Osteoblast (primary cell): ENCODE data around the gene ARL6. TPM values are rescaled to one million over a fixed set of nuclear protein-coding genes. Genes with fewer than 3 reads are reported as not detected.

Source experiments
- DNase-seq: peaks from one replicate; pipeline ENCODE4 v3.0.0; 2011; ENCODE audit warnings: low spot score, mixed read lengths; ENCODE audit not compliant: insufficient read length; ENCODE audit errors: missing footprints
- H2AFZ ChIP-seq: 2 replicates; pipeline ENCODE4 v1.6.0; 2011; ENCODE audit warnings: mild to moderate bottlenecking, low read length
- H3K27ac ChIP-seq: 2 replicates; pipeline ENCODE4 v1.5.1; 2011; ENCODE audit warnings: mild to moderate bottlenecking, low read depth, low read length, moderate library complexity
- H3K27me3 ChIP-seq: 2 replicates; pipeline ENCODE4 v1.6.0; 2012; ENCODE audit warnings: mild to moderate bottlenecking, control low read depth, inconsistent platforms, low read length, moderate library complexity; ENCODE audit not compliant: insufficient read depth
- H3K36me3 ChIP-seq: 2 replicates; pipeline ENCODE4 v1.5.1; 2011; ENCODE audit warnings: mild to moderate bottlenecking, low read length, control low read depth, moderate library complexity; ENCODE audit not compliant: insufficient read depth
- H3K4me1 ChIP-seq: 2 replicates; pipeline ENCODE4 v1.5.1; 2011; ENCODE audit warnings: mild to moderate bottlenecking, low read length, control low read depth, moderate library complexity; ENCODE audit not compliant: insufficient read depth
- H3K4me2 ChIP-seq: 2 replicates; pipeline ENCODE4 v1.6.0; 2011; ENCODE audit warnings: mild to moderate bottlenecking, low read length; ENCODE audit not compliant: insufficient read depth
- H3K4me3 ChIP-seq: fragments of 200-600 bp; sonication (generic); 3 replicates; pipeline ENCODE4 v1.5.1; 2012; ENCODE audit warnings: mild to moderate bottlenecking, low read length, inconsistent platforms; ENCODE audit not compliant: insufficient read depth
- H3K79me2 ChIP-seq: 2 replicates; pipeline ENCODE4 v1.6.0; 2012; ENCODE audit warnings: mild to moderate bottlenecking, low read length, control low read depth, inconsistent platforms; ENCODE audit not compliant: insufficient read depth
- H3K9me3 ChIP-seq: 2 replicates; pipeline ENCODE4 v1.5.1; 2011; ENCODE audit warnings: low read depth, low read length, control low read depth
- H4K20me1 ChIP-seq: 2 replicates; pipeline ENCODE4 v1.6.0; 2012; ENCODE audit warnings: mild to moderate bottlenecking, low read length, control low read depth; ENCODE audit not compliant: insufficient read depth
- CTCF ChIP-seq: IDR thresholded peaks from 2 replicates; pipeline ENCODE4 v1.5.1; 2011; ENCODE audit warnings: mild to moderate bottlenecking, low read depth, low read length, moderate library complexity; ENCODE audit errors: extremely low read depth
- total RNA-seq: library from RNA; depleted of rRNA; stranded (reverse); fragments of >200 nt; gene quantifications from 2 replicates; pipeline ENCODE4 v1.2.3, GENCODE V29; 2012

Gene ARL6
- total RNA-seq, 1 donor: 11.6 TPM

- no peak overlapping the region for H3K4me2 ChIP-seq
- no peak overlapping the region for H3K4me3 ChIP-seq
- no peaks in the 10 kb centered on the region for H3K9me3 ChIP-seq
- TF ChIP-seq CTCF: no peak
- H3K79me2 ChIP-seq: peaks cover 5% of the 10 kb centered on the region
- no peaks in the 10 kb centered on the region for H4K20me1 ChIP-seq
- no peak overlapping the region for H2AFZ ChIP-seq
- H3K4me1 ChIP-seq: no peaks in the 10 kb centered on the region
- no peak for DNase-seq
- no peaks in the 10 kb centered on the region for H3K36me3 ChIP-seq
- H3K27me3 ChIP-seq: no peaks in the 10 kb centered on the region
- H3K27ac ChIP-seq: no peak overlapping the region
Observed at GRCh38 chr3:97848779-97849178, 84.2 kb downstream of the ARL6 start.

Other genes with a start within 250 kb of the ARL6 start
- 18.9 and 20.3 TPM in 2 replicates for gene CRYBG3, start 57.3 kb downstream of the ARL6 start, total RNA-seq
- gene RIOX2, start 207.7 kb downstream of the ARL6 start, total RNA-seq: 27.1 and 28.0 TPM in 2 replicates